Islet precursor cell (in vitro differentiated cells): ENCODE measurements around the gene GPATCH8.

ENCODE experiments used
- DNase-seq: peaks from one replicate; pipeline ENCODE4 v3.0.0-alpha.2; 2018

GPATCH8 gene

GRCh38 chr17:44352828-44353671 lies 150.2 kb downstream of the GPATCH8 start:
- DNase-seq, result no peak

GRCh38 chr17:44351961-44352827 lies 151.0 kb downstream of the GPATCH8 start:
- no peak for DNase-seq

- no peak for DNase-seq
These were observed 151.7 kb downstream of the GPATCH8 start for GRCh38 chr17:44351464-44351863.

GRCh38 chr17:44350733-44351226 lies 152.4 kb downstream of the GPATCH8 start:
- DNase-seq, result peak; percentile 93

- DNase-seq, result no peak
These were observed 153.6 kb downstream of the GPATCH8 start for GRCh38 chr17:44349553-44350070.

- DNase-seq, result no peak
These were observed 154.2 kb downstream of the GPATCH8 start for GRCh38 chr17:44348988-44349364.

GRCh38 chr17:44348234-44348987 lies 154.8 kb downstream of the GPATCH8 start:
- no peak for DNase-seq
